CMK (cell line): ENCODE data around the gene CELA1.

ENCODE experiments used
- DNase-seq: peaks from one replicate; pipeline ENCODE4 v3.0.0-alpha.2; 2010; ENCODE audit warnings: low read depth

CELA1 gene

GRCh38 chr12:51374361-51374760 is 27.9 kb upstream of the CELA1 start:
- DNase-seq = no peak

- no peak for DNase-seq
Measured at GRCh38 chr12:51373187-51373586, 26.7 kb upstream of the CELA1 start.

- no peak for DNase-seq
Measured at GRCh38 chr12:51372021-51372420, 25.5 kb upstream of the CELA1 start.

- no peak for DNase-seq
Measured at GRCh38 chr12:51371295-51371953, 24.9 kb upstream of the CELA1 start.

- no peak for DNase-seq
Measured at GRCh38 chr12:51370667-51371066, 24.2 kb upstream of the CELA1 start.

- no peak for DNase-seq
Measured at GRCh38 chr12:51369581-51369980, 23.1 kb upstream of the CELA1 start.

GRCh38 chr12:51368640-51369517 is 22.4 kb upstream of the CELA1 start:
- DNase-seq = peak; percentile 92

GRCh38 chr12:51365276-51365675 is 18.8 kb upstream of the CELA1 start:
- DNase-seq = no peak

- no peak for DNase-seq
Measured at GRCh38 chr12:51364001-51364400, 17.5 kb upstream of the CELA1 start.

GRCh38 chr12:51362747-51363342 is 16.4 kb upstream of the CELA1 start:
- no peak for DNase-seq

GRCh38 chr12:51362307-51362706 is 15.8 kb upstream of the CELA1 start:
- no peak for DNase-seq

- no peak for DNase-seq
Measured at GRCh38 chr12:51361161-51362016, 14.9 kb upstream of the CELA1 start.

- no peak for DNase-seq
Measured at GRCh38 chr12:51360315-51360714, 13.8 kb upstream of the CELA1 start.

- no peak for DNase-seq
Measured at GRCh38 chr12:51359851-51360250, 13.4 kb upstream of the CELA1 start.

- no peak for DNase-seq
Measured at GRCh38 chr12:51358496-51358895, 12.0 kb upstream of the CELA1 start.

- DNase-seq = no peak
Measured at GRCh38 chr12:51357374-51358047, 11.0 kb upstream of the CELA1 start.

- DNase-seq = no peak
Measured at GRCh38 chr12:51351913-51352532, 5.5 kb upstream of the CELA1 start.

GRCh38 chr12:51349026-51349425 is 2.5 kb upstream of the CELA1 start:
- no peak for DNase-seq

GRCh38 chr12:51348116-51348515 is 1.6 kb upstream of the CELA1 start:
- no peak for DNase-seq

- DNase-seq = no peak
Measured at GRCh38 chr12:51345681-51346080, 798 bp downstream of the CELA1 start.

- DNase-seq = no peak
Measured at GRCh38 chr12:51343201-51343600, 3.3 kb downstream of the CELA1 start.
